Astrocyte (in vitro differentiated cells and primary cell): ENCODE data around the gene KIF3B. TPM values are rescaled to one million over a fixed set of nuclear protein-coding genes. Genes with fewer than 3 reads are reported as not detected.

ENCODE experiments used
- DNase-seq: peaks from one replicate; pipeline ENCODE4 v3.0.0-alpha.2; 2010; ENCODE audit warnings: low read depth
- FAIRE-seq: peaks from 2 replicates; lab custom pipeline; 2011; peaks lifted over from hg19 to GRCh38; lab: Jason Lieb, UNC
- H2AFZ ChIP-seq: 2 replicates; pipeline ENCODE4 v1.6.0; 2012; ENCODE audit warnings: low read depth, low read length, inconsistent platforms
- H3K27ac ChIP-seq: 2 replicates; pipeline ENCODE4 v1.5.1; 2011; ENCODE audit warnings: low read depth, low read length, inconsistent platforms
- H3K27me3 ChIP-seq: 2 replicates; pipeline ENCODE4 v1.6.0; 2011; ENCODE audit warnings: low read length, inconsistent platforms; ENCODE audit not compliant: insufficient read depth
- H3K36me3 ChIP-seq: 2 replicates; pipeline ENCODE4 v1.5.1; 2011; ENCODE audit warnings: low read length, inconsistent platforms; ENCODE audit not compliant: insufficient read depth
- H3K4me1 ChIP-seq: 2 replicates; pipeline ENCODE4 v1.5.1; 2011; ENCODE audit warnings: low read length, inconsistent platforms; ENCODE audit not compliant: insufficient read depth
- H3K4me2 ChIP-seq: 2 replicates; pipeline ENCODE4 v1.6.0; 2012; ENCODE audit warnings: low read length, inconsistent platforms
- H3K4me3 ChIP-seq: 2 replicates; pipeline ENCODE4 v1.5.1; 2011; ENCODE audit warnings: low read depth, mild to moderate bottlenecking, low read length, inconsistent platforms; ENCODE audit not compliant: insufficient read depth
- H3K79me2 ChIP-seq: 2 replicates; pipeline ENCODE4 v1.6.0; 2012; ENCODE audit warnings: mild to moderate bottlenecking, low read length, inconsistent platforms; ENCODE audit not compliant: insufficient read depth
- H3K9ac ChIP-seq: 2 replicates; pipeline ENCODE4 v1.6.0; 2012; ENCODE audit warnings: mild to moderate bottlenecking, low read length, inconsistent platforms
- H3K9me3 ChIP-seq: 2 replicates; pipeline ENCODE4 v1.5.1; 2012; ENCODE audit warnings: low read depth, mild to moderate bottlenecking, low read length, inconsistent platforms; ENCODE audit not compliant: insufficient read depth
- H4K20me1 ChIP-seq: 2 replicates; pipeline ENCODE4 v1.6.0; 2012; ENCODE audit warnings: low read length, inconsistent platforms; ENCODE audit not compliant: insufficient read depth
- H3K27ac Mint-ChIP-seq: one replicate; pipeline ENCODE4 v1.8.0; 2021; ENCODE audit warnings: mild to moderate bottlenecking, mixed read lengths; ENCODE audit not compliant: unreplicated experiment
- H3K27me3 Mint-ChIP-seq: one replicate; pipeline ENCODE4 v1.8.0; 2021; ENCODE audit warnings: low read depth, mixed read lengths; ENCODE audit not compliant: unreplicated experiment
- H3K36me3 Mint-ChIP-seq: one replicate; pipeline ENCODE4 v1.8.0; 2021; ENCODE audit warnings: low read depth, mixed read lengths; ENCODE audit not compliant: unreplicated experiment
- H3K4me1 Mint-ChIP-seq: one replicate; pipeline ENCODE4 v1.8.0; 2021; ENCODE audit warnings: low read depth, mixed read lengths; ENCODE audit not compliant: unreplicated experiment
- H3K4me3 Mint-ChIP-seq: one replicate; pipeline ENCODE4 v1.8.0; 2021; ENCODE audit warnings: mild to moderate bottlenecking, moderate library complexity, mixed read lengths; ENCODE audit not compliant: unreplicated experiment
- H3K9me3 Mint-ChIP-seq: one replicate; pipeline ENCODE4 v1.8.0; 2021; ENCODE audit warnings: mild to moderate bottlenecking, mixed read lengths; ENCODE audit not compliant: unreplicated experiment
- EZH2 ChIP-seq: IDR thresholded peaks from 2 replicates; pipeline ENCODE4 v1.6.1; 2012; ENCODE audit warnings: mild to moderate bottlenecking, low read length, inconsistent platforms; ENCODE audit not compliant: insufficient read depth
- total RNA-seq: library from RNA; stranded (reverse); gene quantifications from 2 replicates; pipeline ENCODE4 v1.2.1, GENCODE V29; 2021
- TF ChIP-seq, protein P1 (sequence below): IDR thresholded peaks from 2 replicates; pipeline ENCODE4 v1.5.1; 2011; ENCODE audit warnings: low read depth, mild to moderate bottlenecking, inconsistent platforms, low read length, moderate library complexity; ENCODE audit not compliant: insufficient read depth

KIF3B gene
- total RNA-seq, 1 donor from 2014 or later: 28.5 TPM

GRCh38 chr20:32231847-32232246 lies 45.6 kb upstream of the KIF3B start:
- H3K9me3 Mint-ChIP-seq: no peaks in the 10 kb centered on the region
- H3K27me3 Mint-ChIP-seq: no peaks in the 10 kb centered on the region
- H3K27ac Mint-ChIP-seq: no peak overlapping the region
- no peak overlapping the region for H3K4me2 ChIP-seq
- H2AFZ ChIP-seq: no peak overlapping the region
- H3K36me3 ChIP-seq: peaks cover 25% of the 10 kb centered on the region
- peaks cover 16% of the 10 kb centered on the region for H3K4me1 Mint-ChIP-seq
- no peaks in the 10 kb centered on the region for H3K9me3 ChIP-seq
- no peak overlapping the region for H3K4me3 Mint-ChIP-seq
- H3K27me3 ChIP-seq: no peaks in the 10 kb centered on the region
- peaks cover 31% of the 10 kb centered on the region for H3K36me3 Mint-ChIP-seq
- H3K79me2 ChIP-seq: no peaks in the 10 kb centered on the region
- DNase-seq (no peak), FAIRE-seq (no peak)
- no peak overlapping the region for H3K27ac ChIP-seq
- TF ChIP-seq EZH2: no peak
- TF ChIP-seq, protein P1, sequence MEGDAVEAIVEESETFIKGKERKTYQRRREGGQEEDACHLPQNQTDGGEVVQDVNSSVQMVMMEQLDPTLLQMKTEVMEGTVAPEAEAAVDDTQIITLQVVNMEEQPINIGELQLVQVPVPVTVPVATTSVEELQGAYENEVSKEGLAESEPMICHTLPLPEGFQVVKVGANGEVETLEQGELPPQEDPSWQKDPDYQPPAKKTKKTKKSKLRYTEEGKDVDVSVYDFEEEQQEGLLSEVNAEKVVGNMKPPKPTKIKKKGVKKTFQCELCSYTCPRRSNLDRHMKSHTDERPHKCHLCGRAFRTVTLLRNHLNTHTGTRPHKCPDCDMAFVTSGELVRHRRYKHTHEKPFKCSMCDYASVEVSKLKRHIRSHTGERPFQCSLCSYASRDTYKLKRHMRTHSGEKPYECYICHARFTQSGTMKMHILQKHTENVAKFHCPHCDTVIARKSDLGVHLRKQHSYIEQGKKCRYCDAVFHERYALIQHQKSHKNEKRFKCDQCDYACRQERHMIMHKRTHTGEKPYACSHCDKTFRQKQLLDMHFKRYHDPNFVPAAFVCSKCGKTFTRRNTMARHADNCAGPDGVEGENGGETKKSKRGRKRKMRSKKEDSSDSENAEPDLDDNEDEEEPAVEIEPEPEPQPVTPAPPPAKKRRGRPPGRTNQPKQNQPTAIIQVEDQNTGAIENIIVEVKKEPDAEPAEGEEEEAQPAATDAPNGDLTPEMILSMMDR: no peak
- peaks cover 3% of the 10 kb centered on the region for H4K20me1 ChIP-seq
- no peak overlapping the region for H3K9ac ChIP-seq
- no peaks in the 10 kb centered on the region for H3K4me1 ChIP-seq
- H3K4me3 ChIP-seq: no peak overlapping the region

GRCh38 chr20:32232326-32232886 lies 45.0 kb upstream of the KIF3B start:
- H3K36me3 Mint-ChIP-seq: peaks cover 31% of the 10 kb centered on the region
- H3K27me3 ChIP-seq: no peaks in the 10 kb centered on the region
- no peaks in the 10 kb centered on the region for H3K27me3 Mint-ChIP-seq
- peaks cover 3% of the 10 kb centered on the region for H4K20me1 ChIP-seq
- no peak for TF ChIP-seq EZH2
- TF ChIP-seq, protein P1: no peak
- H3K4me3 ChIP-seq: no peak overlapping the region
- H3K4me1 Mint-ChIP-seq: peaks cover 16% of the 10 kb centered on the region
- DNase-seq (no peak), FAIRE-seq (no peak)
- no peaks in the 10 kb centered on the region for H3K4me1 ChIP-seq
- no peak overlapping the region for H3K27ac Mint-ChIP-seq
- no peaks in the 10 kb centered on the region for H3K9me3 ChIP-seq
- H3K36me3 ChIP-seq: peaks cover 25% of the 10 kb centered on the region
- H3K9me3 Mint-ChIP-seq: no peaks in the 10 kb centered on the region
- H3K27ac ChIP-seq: no peak overlapping the region
- no peak overlapping the region for H3K9ac ChIP-seq
- no peak overlapping the region for H3K4me2 ChIP-seq
- H3K4me3 Mint-ChIP-seq: no peak overlapping the region
- H3K79me2 ChIP-seq: no peaks in the 10 kb centered on the region
- H2AFZ ChIP-seq: no peak overlapping the region

GRCh38 chr20:32233286-32233685 lies 44.2 kb upstream of the KIF3B start:
- Histone ChIP-seq H3K9ac (no peak overlapping the region), H3K9me3 (no peaks in the 10 kb centered on the region), H3K79me2 (no peaks in the 10 kb centered on the region), H2AFZ (no peak overlapping the region), H3K4me2 (no peak overlapping the region), H4K20me1 (peaks cover 3% of the 10 kb centered on the region), H3K27me3 (no peaks in the 10 kb centered on the region), H3K4me1 (no peaks in the 10 kb centered on the region), H3K27ac (no peak overlapping the region), H3K4me3 (no peak overlapping the region), H3K36me3 (peaks cover 22% of the 10 kb centered on the region)
- no peak overlapping the region for H3K27ac Mint-ChIP-seq
- no peak for TF ChIP-seq EZH2
- TF ChIP-seq, protein P1: no peak
- H3K36me3 Mint-ChIP-seq: peaks cover 31% of the 10 kb centered on the region
- DNase-seq (no peak), FAIRE-seq (no peak)
- no peaks in the 10 kb centered on the region for H3K9me3 Mint-ChIP-seq
- H3K27me3 Mint-ChIP-seq: no peaks in the 10 kb centered on the region
- H3K4me1 Mint-ChIP-seq: peaks cover 16% of the 10 kb centered on the region
- H3K4me3 Mint-ChIP-seq: no peak overlapping the region
